IMR-90 (cell line): ENCODE measurements around the gene LRRC3C. TPM values are rescaled to one million over a fixed set of nuclear protein-coding genes. Genes with fewer than 3 reads are reported as not detected.

Experiments
- ATAC-seq: fragments of 200-7000 bp; cut with Tn5 transposase; 2 replicates; pipeline ENCODE4 v1.9.1; 2020; ENCODE audit warnings: low read depth, mild to moderate bottlenecking, moderate library complexity
- BruUV-seq: library from RNA; stranded (reverse); fragments of 400-500 nt; replicated peaks from 2 replicates; lab custom pipeline; 2021; lab: Mats Ljungman, UMichigan
- CTCF ChIA-PET: fragments of 300-600 bp; formaldehyde crosslinking; extraction: SDS; loops from one replicate; lab custom pipeline; 2021; ENCODE audit warnings: antibody characterized with exemption; lab: Yijun Ruan, JAX
- POLR2A ChIA-PET: fragments of 300-600 bp; sonication (Branson Sonifier 250); formaldehyde crosslinking; loops from one replicate; lab custom pipeline; 2022; ENCODE audit warnings: antibody characterized with exemption; ENCODE audit not compliant: unreplicated experiment; lab: Charles Lee
- DNase-seq: peaks from one replicate; pipeline ENCODE4 v3.0.0; 2013
- H2AFZ ChIP-seq: replicated peaks from 2 replicates; pipeline ENCODE3; 2013; ENCODE audit warnings: low read length, mild to moderate bottlenecking; ENCODE audit not compliant: poor library complexity
- H2AK5ac ChIP-seq: 2 replicates; pipeline ENCODE4 v1.6.1; 2013; ENCODE audit warnings: low read depth, low read length, inconsistent platforms
- H2AK9ac ChIP-seq: replicated peaks from 2 replicates; pipeline ENCODE3; 2013; ENCODE audit warnings: mild to moderate bottlenecking, low read depth, low read length, moderate library complexity; ENCODE audit not compliant: poor library complexity
- H2BK120ac ChIP-seq: 2 replicates; pipeline ENCODE4 v1.6.1; 2013; ENCODE audit warnings: low read depth, low read length, inconsistent platforms
- H2BK15ac ChIP-seq: 3 replicates; pipeline ENCODE4 v1.6.1; 2013; ENCODE audit warnings: low read depth, low read length, inconsistent platforms
- H2BK20ac ChIP-seq: 2 replicates; pipeline ENCODE4 v1.6.1; 2013; ENCODE audit warnings: low read depth, mild to moderate bottlenecking, inconsistent platforms, low read length, moderate library complexity
- H2BK5ac ChIP-seq: 2 replicates; pipeline ENCODE4 v1.6.1; 2013; ENCODE audit warnings: mild to moderate bottlenecking, low read depth, low read length, inconsistent platforms; ENCODE audit not compliant: poor library complexity, severe bottlenecking
- H3K14ac ChIP-seq: replicated peaks from 2 replicates; pipeline ENCODE4 v1.6.1; 2013; ENCODE audit warnings: low read depth, low read length, inconsistent platforms
- H3K18ac ChIP-seq: 2 replicates; pipeline ENCODE4 v1.6.1; 2013; ENCODE audit warnings: low read depth, low read length, control low read depth
- H3K23ac ChIP-seq: 2 replicates; pipeline ENCODE4 v1.6.1; 2013; ENCODE audit warnings: low read depth, low read length, inconsistent platforms
- H3K27ac ChIP-seq: 2 replicates; pipeline ENCODE4 v1.5.1; 2013; ENCODE audit warnings: mild to moderate bottlenecking, control low read depth, low read length; ENCODE audit not compliant: insufficient read depth
- H3K27me3 ChIP-seq: 2 replicates; pipeline ENCODE4 v1.6.1; 2013; ENCODE audit warnings: low read length; ENCODE audit not compliant: control insufficient read depth, insufficient read depth
- H3K36me3 ChIP-seq: 2 replicates; pipeline ENCODE4 v1.6.1; 2013; ENCODE audit warnings: low read length, mixed read lengths; ENCODE audit not compliant: control insufficient read depth, insufficient read depth
- H3K4ac ChIP-seq: 2 replicates; pipeline ENCODE4 v1.6.1; 2013; ENCODE audit warnings: low read depth, low read length, inconsistent platforms
- H3K4me1 ChIP-seq: 2 replicates; pipeline ENCODE4 v1.6.1; 2013; ENCODE audit warnings: low read length, mixed read lengths; ENCODE audit not compliant: control insufficient read depth, insufficient read depth
- H3K4me2 ChIP-seq: 2 replicates; pipeline ENCODE4 v1.6.1; 2013; ENCODE audit warnings: low read depth, mild to moderate bottlenecking, control low read depth, low read length, moderate library complexity
- H3K4me3 ChIP-seq: 2 replicates; pipeline ENCODE4 v1.5.1; 2013; ENCODE audit warnings: low read depth, mild to moderate bottlenecking, control low read depth, low read length, moderate library complexity; ENCODE audit not compliant: insufficient read depth
- H3K56ac ChIP-seq: 2 replicates; pipeline ENCODE4 v1.6.1; 2013; ENCODE audit warnings: low read length, inconsistent platforms; ENCODE audit not compliant: insufficient read depth; ENCODE audit errors: extremely low read depth
- H3K79me1 ChIP-seq, 2 experiments: 2 replicates each; pipeline ENCODE4 v1.6.1; 2013; ENCODE audit warnings: low read length in 2 of 2, inconsistent platforms in 1 of 2, low read depth in 1 of 2
- H3K9ac ChIP-seq: 2 replicates; pipeline ENCODE4 v1.6.1; 2013; ENCODE audit warnings: low read depth, low read length, control low read depth
- H3K9me1 ChIP-seq: 2 replicates; pipeline ENCODE4 v1.6.1; 2013; ENCODE audit warnings: low read length, inconsistent platforms; ENCODE audit not compliant: insufficient read depth
- H3K9me3 ChIP-seq: 2 replicates; pipeline ENCODE4 v1.6.1; 2013; ENCODE audit warnings: low read length; ENCODE audit not compliant: control insufficient read depth, insufficient read depth
- H4K20me1 ChIP-seq: 2 replicates; pipeline ENCODE4 v1.6.1; 2013; ENCODE audit warnings: low read length, inconsistent platforms; ENCODE audit not compliant: insufficient read depth
- H4K5ac ChIP-seq: 2 replicates; pipeline ENCODE4 v1.6.1; 2013; ENCODE audit warnings: mild to moderate bottlenecking, low read depth, low read length, control low read depth
- H4K8ac ChIP-seq, 2 experiments: 2 replicates each; pipeline ENCODE4 v1.6.1; 2013; ENCODE audit warnings: low read depth in 2 of 2, low read length in 2 of 2, control low read depth in 1 of 2, inconsistent platforms in 1 of 2
- H4K91ac ChIP-seq: 2 replicates; pipeline ENCODE4 v1.6.1; 2013; ENCODE audit warnings: low read depth, low read length, inconsistent platforms; ENCODE audit not compliant: insufficient read depth
- BHLHE40 ChIP-seq: fragments of 150-350 bp; IDR thresholded peaks from 2 replicates; pipeline ENCODE4 v1.6.1; 2016; ENCODE audit warnings: mild to moderate bottlenecking, low read depth, low read length
- CEBPB ChIP-seq: IDR thresholded peaks from 2 replicates; pipeline ENCODE4 v1.6.1; 2012; ENCODE audit warnings: low read depth, low read length, improper control_type of control experiment
- CHD1 ChIP-seq: IDR thresholded peaks from 2 replicates; pipeline ENCODE4 v1.6.1; 2012; ENCODE audit warnings: low read depth, low read length, improper control_type of control experiment
- CTCF ChIP-seq: conservative IDR thresholded peaks from 2 replicates; pipeline ENCODE4 v1.5.1; 2012; ENCODE audit warnings: mild to moderate bottlenecking, low read depth, low read length, improper control_type of control experiment
- ELK1 ChIP-seq: fragments of 150-350 bp; IDR thresholded peaks from 2 replicates; pipeline ENCODE4 v1.6.1; 2016; ENCODE audit warnings: low read depth, mild to moderate bottlenecking, low read length, moderate library complexity, borderline replicate concordance
- FOS ChIP-seq: fragments of 150-350 bp; IDR thresholded peaks from 2 replicates; pipeline ENCODE4 v1.6.1; 2016; ENCODE audit warnings: low read depth, low read length
- MAFK ChIP-seq: IDR thresholded peaks from 2 replicates; pipeline ENCODE4 v1.6.1; 2012; ENCODE audit warnings: low read depth, low read length, improper control_type of control experiment
- MAZ ChIP-seq: IDR thresholded peaks from 2 replicates; pipeline ENCODE4 v1.6.1; 2012; ENCODE audit warnings: low read depth, mild to moderate bottlenecking, low read length, improper control_type of control experiment, moderate library complexity, borderline replicate concordance
- MXI1 ChIP-seq: IDR thresholded peaks from 2 replicates; pipeline ENCODE4 v1.6.1; 2012; ENCODE audit warnings: low read depth, mild to moderate bottlenecking, low read length, moderate library complexity, borderline replicate concordance
- RAD21 ChIP-seq: IDR thresholded peaks from 2 replicates; pipeline ENCODE4 v1.6.1; 2012; ENCODE audit warnings: low read length, improper control_type of control experiment
- RFX5 ChIP-seq: IDR thresholded peaks from 2 replicates; pipeline ENCODE4 v1.8.0; 2012; ENCODE audit warnings: low read depth, mild to moderate bottlenecking, low read length, moderate library complexity
- SMC3 ChIP-seq: fragments of 150-350 bp; IDR thresholded peaks from 2 replicates; pipeline ENCODE4 v1.6.1; 2016; ENCODE audit warnings: low read depth, mild to moderate bottlenecking, antibody characterized with exemption, low read length, moderate library complexity
- USF2 ChIP-seq: fragments of 150-350 bp; IDR thresholded peaks from 2 replicates; pipeline ENCODE4 v1.6.1; 2017; ENCODE audit warnings: mild to moderate bottlenecking, antibody characterized with exemption, low read length, low read depth
- WGBS, 2 experiments: methylation state at CpG; one replicate each; pipeline versions ENCODE4 v1.1.5 to v1.1.7; 2013; ENCODE audit warnings: missing lambda C conversion rate in 2 of 2; ENCODE audit not compliant: insufficient read length in 1 of 2; ENCODE audit errors: extremely low coverage in 2 of 2; 5-methylcytosine and 5-hydroxymethylcytosine counted together
- dilution Hi-C: fragments of 300-500 bp; cut with HindIII; formaldehyde crosslinking; loops from one replicate; pipeline ENCODE4 v1.14.3; 2018; ENCODE audit warnings: low sequenced_read_pairs; ENCODE audit not compliant: unreplicated experiment
- in situ Hi-C: fragments of 300-500 bp; cut with MboI; formaldehyde crosslinking; loops from 3 replicates; pipeline ENCODE4 v1.14.3; 2019; ENCODE audit warnings: low sequenced_read_pairs, inconsistent platforms, mixed read lengths
- intact Hi-C: fragments of 100-400 bp; cut with micrococcal nuclease; formaldehyde crosslinking; loops from 2 replicates; pipeline ENCODE4 v1.10.0; 2022
- polyA plus RNA-seq, 3 experiments: library from polyadenylated mRNA; depleted of rRNA; stranded (reverse); fragments of >200 nt; gene quantifications; 2 replicates each; pipeline ENCODE4 v1.2.3, GENCODE V29; 2012; ENCODE audit warnings: low replicate concordance in 1 of 3
- total RNA-seq: library from RNA; depleted of rRNA; stranded (reverse); fragments of >200 nt; gene quantifications from 2 replicates; pipeline ENCODE4 v1.2.3, GENCODE V29; 2012

Gene LRRC3C
- total and polyA plus RNA-seq, 2 of the 4 experiments (the other 2 are of a cell fraction), result not detected

GRCh38 chr17:39939588-39940419 is 12.3 kb downstream of the LRRC3C start:
- H3K79me1 ChIP-seq, result no peaks in the 10 kb centered on the region
- H3K18ac ChIP-seq, result peak overlapping the region; percentile 82
- H3K56ac ChIP-seq, result peak overlapping the region; percentile 37; the same call in 1 of the 2 replicates
- dilution Hi-C loops (no loop called here), in situ Hi-C loops (no loop called here), intact Hi-C loops (no loop called here)
- BruUV-seq, result no TSS peak
- H2AFZ ChIP-seq, result peak overlapping the region; percentile 83
- H4K20me1 ChIP-seq, result no peaks in the 10 kb centered on the region; the same call in 1 of the 2 replicates
- ChIA-PET CTCF (interaction anchor here (0.7 to 0.8 kb wide), 2 partner anchors 41 to 318 kb away, joined by 3 to 4 read pairs; partner anchors contain the start of gene PSMD3), POLR2A (no interaction called here)
- H3K4me3 ChIP-seq, result 0 out of 2 replicates have a peak overlapping the region, but pooled peaks have one; percentile 4
- H4K5ac ChIP-seq, result peak overlapping the region; percentile 42
- H2AK5ac ChIP-seq, result peak overlapping the region; percentile 87
- peak overlapping the region; percentile 83 for H2AK9ac ChIP-seq
- peak overlapping the region; percentile 87 for H2BK5ac ChIP-seq
- peak overlapping the region; percentile 83 for H3K27ac ChIP-seq
- WGBS, 2 experiments, result 67% methylated on average over 3 of the region's 6 CpGs; no CpG with 5 or more reads in 1 of the 2 experiments
- peak overlapping the region; percentile 67 for H4K91ac ChIP-seq
- H3K23ac ChIP-seq, result peak overlapping the region; percentile 92
- DNase-seq, result peak; percentile 98
- peaks cover 18% of the 10 kb centered on the region for H3K9me1 ChIP-seq
- peak overlapping the region; percentile 62; the same call in 1 of the 3 replicates for H2BK15ac ChIP-seq
- H4K8ac ChIP-seq, result peak overlapping the region in 1 of 2 experiments; percentile 84; a peak in 2 of 4 replicates
- H2BK120ac ChIP-seq, result peak overlapping the region; percentile 82
- H3K4me2 ChIP-seq, result peak overlapping the region; percentile 72
- H3K4me1 ChIP-seq, result peaks cover 15% of the 10 kb centered on the region
- H3K27me3 ChIP-seq, result no peaks in the 10 kb centered on the region
- peak overlapping the region; percentile 81 for H2BK20ac ChIP-seq
- H3K4ac ChIP-seq, result peak overlapping the region; percentile 91
- H3K36me3 ChIP-seq, result no peaks in the 10 kb centered on the region
- peak overlapping the region; percentile 83 for H3K14ac ChIP-seq
- no peaks in the 10 kb centered on the region for H3K9me3 ChIP-seq
- peak; percentile 86 for ATAC-seq
- peak overlapping the region; percentile 35; the same call in 1 of the 2 replicates for H3K9ac ChIP-seq
- peak; percentile 32 for TF ChIP-seq SMC3
- TF ChIP-seq RFX5, result no peak
- no peak for TF ChIP-seq MXI1
- TF ChIP-seq MAFK, result peak; percentile 65
- no peak for TF ChIP-seq ELK1
- no peak; the same call in 1 of the 2 replicates for TF ChIP-seq MAZ
- 0 out of 2 replicates have a peak, but pooled peaks have one; percentile 11 for TF ChIP-seq CEBPB
- no peak for TF ChIP-seq CHD1
- TF ChIP-seq BHLHE40, result no peak
- no peak for TF ChIP-seq USF2
- peak; percentile 66 for TF ChIP-seq CTCF
- TF ChIP-seq FOS, result no peak
- TF ChIP-seq RAD21, result peak; percentile 55
